ENCODE data around the gene OVCH1.
A peak's percentile ranks its signal among the peaks of the same experiment; 100 is the strongest.
"Not testable (repeated sequence)": the region's sequence is repeated elsewhere in the genome, so short reads cannot be mapped to it uniquely, and the experiment has no call there.

The OVCH1 gene

DNA sequence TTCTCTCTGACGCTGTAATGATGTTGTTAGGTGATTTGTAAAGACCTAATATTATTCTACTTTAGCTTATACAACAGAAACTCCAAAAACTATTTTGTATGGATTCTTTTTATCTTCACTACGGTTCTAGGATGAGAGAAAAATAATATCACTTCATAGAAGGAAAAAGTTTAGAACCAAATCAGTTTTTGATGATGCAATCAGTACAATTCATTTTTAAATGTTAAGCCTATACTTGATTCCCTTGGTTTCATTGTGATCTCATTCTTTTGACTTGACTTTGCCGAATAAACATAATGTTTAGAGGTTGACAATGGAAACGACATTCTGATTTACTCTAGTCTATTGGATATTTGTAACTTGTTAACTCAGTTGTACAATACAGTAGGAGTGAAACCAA is 91.9 kb downstream of the OVCH1 start:
- no peak for DNase-seq (ENCODE audit: low spot score)

DNA sequence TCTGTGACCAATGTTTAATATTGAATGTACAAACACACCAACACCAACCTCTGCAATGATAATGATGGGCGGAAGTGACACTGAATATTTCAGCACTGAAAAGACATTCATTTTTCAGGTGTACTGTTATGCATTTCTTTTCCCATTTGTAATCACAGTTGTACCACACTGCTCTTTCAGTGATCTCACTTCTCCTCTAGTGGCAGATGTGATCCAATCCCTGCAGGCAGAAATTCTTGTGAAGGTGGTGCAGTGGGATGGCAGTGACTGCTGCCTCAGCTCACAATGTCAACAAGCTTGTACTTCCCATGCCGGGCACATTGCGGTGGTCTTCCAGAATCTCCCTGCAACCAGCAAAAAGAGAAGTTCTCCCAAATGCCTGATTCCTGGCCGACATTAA is 93.5 kb downstream of the OVCH1 start:
- no peak for DNase-seq (ENCODE audit: low spot score)

GRCh38 chr12:29402437-29402836 is 95.0 kb downstream of the OVCH1 start:
- DNase-seq (ENCODE audit: low spot score), result no peak

DNA sequence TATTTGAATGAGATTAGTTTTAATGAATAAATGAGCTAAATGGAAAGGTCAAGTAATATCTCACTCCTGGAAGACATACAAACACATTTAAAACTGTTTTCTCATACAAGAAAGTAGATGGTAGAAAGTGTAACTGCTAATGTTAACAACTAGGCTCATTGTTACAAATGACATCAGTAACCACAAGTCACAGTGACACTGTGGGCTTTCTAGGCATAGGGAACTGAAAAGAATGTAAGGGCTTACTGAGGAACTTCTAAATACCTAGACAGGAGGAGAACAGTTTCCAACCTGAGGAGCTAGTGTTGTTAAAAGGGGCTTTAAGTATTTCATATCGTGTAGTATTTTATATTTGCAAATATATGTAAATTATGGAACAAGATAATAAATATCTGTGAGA is 99.0 kb downstream of the OVCH1 start:
- DNase-seq (ENCODE audit: low spot score), result no peak

DNA sequence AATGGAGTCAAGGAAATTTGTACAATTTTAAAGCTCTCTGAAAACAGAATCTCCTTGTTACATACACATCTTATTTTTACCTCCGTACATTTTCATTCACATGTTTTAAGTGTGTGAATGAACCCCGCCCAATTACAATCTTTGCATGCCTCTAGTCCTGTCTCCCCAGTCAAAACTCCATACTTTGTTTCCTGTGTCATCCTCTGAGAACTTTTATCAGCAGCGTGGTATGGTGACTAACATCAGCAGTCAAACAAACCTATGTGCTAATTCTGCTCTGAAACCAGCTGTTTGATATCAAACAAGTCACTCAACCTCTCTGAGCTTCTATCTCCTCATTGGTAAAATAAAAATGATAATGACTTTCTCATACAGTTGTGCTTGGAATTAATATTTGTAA is 100.7 kb downstream of the OVCH1 start:
- no peak for DNase-seq (ENCODE audit: low spot score)

DNA sequence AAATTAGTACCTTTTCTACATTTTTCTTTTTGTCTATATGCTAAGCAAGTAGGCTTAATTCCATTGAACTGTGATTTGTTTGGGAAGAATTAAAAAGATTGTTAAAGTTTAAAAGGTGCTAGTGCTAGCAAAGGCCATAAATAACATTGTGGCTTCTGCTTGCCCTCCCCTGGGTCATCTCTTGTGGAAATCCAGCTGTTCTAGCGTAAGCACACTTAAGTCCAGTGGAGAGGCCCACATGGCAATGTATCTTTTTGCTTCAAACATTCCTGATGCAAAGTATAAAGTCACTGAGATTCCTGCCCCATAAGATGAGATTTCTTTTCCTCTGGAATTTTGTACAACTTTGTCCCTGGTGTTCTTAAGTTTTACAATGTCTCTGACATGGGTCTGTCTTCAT is 102.1 kb downstream of the OVCH1 start:
- DNase-seq (ENCODE audit: low spot score), result no peak

DNA sequence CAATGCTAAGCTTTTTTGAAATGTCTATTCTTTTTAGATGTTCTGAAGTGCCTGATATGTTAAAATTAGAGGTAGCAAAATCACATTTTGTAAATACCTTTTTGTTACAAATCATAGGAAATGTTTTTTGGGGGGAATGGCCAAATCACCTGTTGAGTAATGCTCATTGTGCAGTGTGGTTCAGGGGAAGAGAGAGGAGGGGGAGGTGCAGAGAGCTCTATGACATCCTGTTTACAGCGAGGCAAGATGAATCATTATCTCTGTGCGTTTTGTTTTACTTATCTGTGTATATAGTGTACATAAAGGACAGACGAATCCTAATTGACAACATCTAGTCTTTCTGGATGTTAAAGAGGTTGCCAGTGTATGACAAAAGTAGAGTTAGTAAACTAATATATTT is 107.1 kb downstream of the OVCH1 start:
- DNase-seq (ENCODE audit: low spot score), result not testable (repeated sequence)

DNA sequence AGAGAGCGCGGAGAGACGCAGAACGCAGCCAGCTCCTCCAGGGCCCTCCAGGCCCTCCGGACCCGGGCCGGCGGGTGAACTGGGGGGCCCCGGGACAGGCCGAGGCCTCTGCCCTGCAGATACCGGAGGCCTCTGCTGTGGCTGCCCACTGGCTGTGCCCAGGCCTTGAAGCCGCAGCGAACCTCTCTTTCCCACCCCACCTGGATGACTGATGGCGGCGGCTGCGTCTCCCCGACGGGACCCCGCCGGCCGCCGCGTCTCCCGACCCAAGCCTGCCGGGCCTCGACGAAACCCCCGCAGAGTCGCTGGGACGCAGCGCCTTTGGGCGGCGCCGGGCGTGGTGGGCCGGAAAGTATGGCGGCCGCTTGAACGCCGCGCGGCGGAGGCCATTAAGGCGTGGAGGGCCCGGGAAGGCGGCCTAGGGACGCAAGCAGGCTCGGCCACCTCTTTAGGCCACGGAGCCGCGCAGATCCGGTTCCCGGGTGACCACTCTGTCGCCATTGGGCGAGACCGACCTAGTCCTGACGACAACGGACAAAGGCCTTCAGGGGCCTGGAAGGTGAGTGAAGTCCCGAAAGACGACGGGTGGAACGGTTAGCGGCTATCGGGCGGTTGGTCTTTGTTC is 108.1 kb downstream of the OVCH1 start:
- no peak for DNase-seq (ENCODE audit: low spot score)

GRCh38 chr12:29386084-29386680 is 111.3 kb downstream of the OVCH1 start:
- DNase-seq (ENCODE audit: low spot score), result not testable (repeated sequence)

DNA sequence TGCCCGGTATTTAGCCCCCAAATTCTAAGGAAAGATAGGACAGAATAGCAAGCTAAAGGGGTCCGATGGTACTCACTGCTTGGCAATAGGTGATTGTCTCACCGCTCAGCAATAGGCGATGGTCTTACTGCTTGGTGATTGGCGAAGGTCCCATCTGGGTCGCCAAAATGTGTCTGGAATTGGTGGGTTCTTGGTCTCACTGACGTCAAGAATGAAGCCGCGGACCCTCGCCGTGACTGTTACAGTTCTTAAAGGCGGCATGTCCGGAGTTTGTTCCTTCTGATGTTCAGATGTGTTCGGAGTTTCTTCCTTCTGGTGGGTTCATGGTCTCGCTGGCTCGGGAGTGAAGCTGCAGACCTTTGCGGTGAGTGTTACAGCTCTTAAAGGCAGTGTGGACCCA is 112.3 kb downstream of the OVCH1 start:
- not testable (repeated sequence) for DNase-seq (ENCODE audit: low spot score)

GRCh38 chr12:29382251-29382650 is 115.2 kb downstream of the OVCH1 start:
- DNase-seq (ENCODE audit: low spot score), result no peak

DNA sequence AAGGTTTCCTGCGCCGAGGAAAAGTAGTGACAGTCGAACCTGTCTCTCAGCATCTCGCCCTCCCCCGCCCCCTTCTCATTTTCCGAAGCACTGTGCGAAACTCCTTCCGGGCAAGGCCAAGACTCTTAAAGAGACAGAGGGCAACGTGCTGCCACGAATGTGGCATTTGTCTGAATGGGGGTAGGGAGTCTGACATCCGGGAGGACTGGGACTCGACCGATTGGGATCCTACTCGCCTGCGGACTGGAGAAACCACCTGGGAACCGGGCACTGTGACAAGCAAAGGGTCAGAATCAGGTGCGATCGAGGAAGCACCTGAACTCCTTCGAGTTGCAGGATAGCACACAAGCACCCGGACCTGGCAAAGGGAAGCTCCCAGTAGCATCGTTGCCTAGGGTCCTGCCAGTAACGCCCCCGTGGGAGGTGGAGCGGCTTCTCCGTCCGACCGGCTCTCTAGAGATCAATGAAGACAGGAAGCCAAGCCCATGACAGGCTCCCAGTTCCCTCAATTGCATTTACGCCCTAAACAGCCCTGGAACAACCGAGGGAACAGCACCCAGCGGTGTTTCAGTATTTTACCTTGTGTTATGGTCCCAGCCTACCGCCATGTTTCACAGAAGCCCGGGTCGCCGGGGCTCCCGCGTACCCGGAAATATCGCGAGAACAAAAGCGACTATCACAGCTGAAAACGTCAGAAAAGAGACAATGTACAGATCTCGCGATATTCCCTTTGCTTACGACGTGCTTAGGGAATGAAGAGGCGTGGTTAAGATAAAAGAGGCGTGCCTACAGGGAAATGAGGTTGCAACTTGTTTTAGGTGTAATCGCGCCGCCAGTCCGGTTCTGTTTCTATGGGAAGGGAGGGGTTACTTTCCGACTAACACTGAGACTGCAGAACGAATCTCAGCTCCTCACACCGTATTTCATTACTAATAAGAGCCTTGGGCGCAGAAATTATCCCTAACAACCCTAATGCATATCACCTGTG is 116.7 kb downstream of the OVCH1 start, which contains the start of gene ERGIC2:
Gene ERGIC2, minus strand, starts transcription at position 637 of the 988 bp plus-strand sequence. CDS start 9,539 bp downstream, outside the sequence.
- DNase-seq (ENCODE audit: low spot score), result peak; percentile 94

All from ecto neural progenitor cell (in vitro differentiated cells).